GM23248 (cell line): ENCODE measurements around the gene CCDC186.

ENCODE experiments used
- EZH2 ChIP-seq: fragments of 200-600 bp; sonication (generic); IDR thresholded peaks from 2 replicates; pipeline ENCODE4 v1.6.1; 2018; ENCODE audit warnings: antibody characterized with exemption, mild to moderate bottlenecking; ENCODE audit not compliant: insufficient read depth, poor library complexity, severe bottlenecking
- EZH2phosphoT487 ChIP-seq: fragments of 200-600 bp; sonication (generic); IDR thresholded peaks from 2 replicates; pipeline ENCODE4 v1.6.1; 2018; ENCODE audit warnings: antibody characterized with exemption, moderate library complexity, mild to moderate bottlenecking, low read depth; ENCODE audit not compliant: insufficient read depth

DNA sequence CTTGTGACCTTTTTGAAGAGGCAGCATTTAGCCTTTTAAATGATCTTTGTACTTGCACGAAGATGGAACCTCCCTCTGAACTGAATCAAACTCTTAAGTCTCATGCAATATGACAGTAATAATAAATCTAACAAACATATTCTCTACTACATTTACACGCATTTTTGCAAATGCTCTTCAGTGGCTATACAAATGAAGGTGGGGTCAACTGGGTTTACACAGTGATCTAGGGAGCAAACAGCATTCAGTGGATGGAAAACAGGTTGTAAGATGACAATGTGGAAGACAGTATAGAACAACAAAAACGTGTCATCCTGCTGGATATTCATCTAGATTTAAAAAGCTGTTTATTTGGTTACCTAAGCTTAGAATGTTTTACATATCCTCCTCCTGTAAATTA lies 7.5 kb downstream of the CCDC186 start:
- TF ChIP-seq EZH2phosphoT487: no peak
- no peak for TF ChIP-seq EZH2
